ENCODE results near the gene CHCHD2. TPM values are rescaled to one million over a fixed set of nuclear protein-coding genes. Genes with fewer than 3 reads are reported as not detected.

Gene CHCHD2
- total RNA-seq, 1 experiment from 2014 or later: 218 TPM

GRCh38 chr7:56091591-56091990 lies 14.7 kb downstream of the CHCHD2 start:
- H2AFZ ChIP-seq (ENCODE audit: low read length): no peak overlapping the region
- H4K5ac ChIP-seq (ENCODE audit: insufficient read length, low read depth, low read length): no peak overlapping the region
- Mint-ChIP-seq H3K27ac (peak overlapping the region in 1 of 3 experiments; percentile 87; a peak in 1 of 7 replicates), H3K36me3 (ENCODE audit: insufficient read depth in 1 of 3, low read depth in 3 of 3) (peaks cover 0 to 2% (median 0%) of the 10 kb centered on the region in 3 experiments; a peak in 3 of 7 replicates), H3K27me3 (ENCODE audit: low read depth) (no peaks in the 10 kb centered on the region), H3K9me3 (peaks cover 0 to 8% of the 10 kb centered on the region in 2 experiments; a peak in 2 of 5 replicates), H3K4me1 (no peaks in the 10 kb centered on the region), H3K4me3 (no peak overlapping the region)
- H3K27ac ChIP-seq (ENCODE audit: insufficient read length, low read depth, low read length): no peak overlapping the region
- no peak overlapping the region for H2BK20ac ChIP-seq (ENCODE audit: low read depth, low read length, poor library complexity, severe bottlenecking)
- TF ChIP-seq CTCF (conservative IDR thresholded peaks at IDR 0.05): no peak
- no peak overlapping the region for H3K4me2 ChIP-seq (ENCODE audit: insufficient read depth, insufficient read length, low read length)
- no peak overlapping the region for H3K56ac ChIP-seq (ENCODE audit: insufficient read length, low read depth, low read length)
- no peaks in the 10 kb centered on the region for H3K79me1 ChIP-seq (ENCODE audit: insufficient read depth, low read depth, low read length, poor library complexity, severe bottlenecking)
- no peak overlapping the region for H2BK5ac ChIP-seq (ENCODE audit: insufficient read length, low read length)
- no peak overlapping the region for H4K91ac ChIP-seq (ENCODE audit: insufficient read length, low read depth, low read length)
- H2BK15ac ChIP-seq (ENCODE audit: low read depth, low read length): no peak overlapping the region
- no peak overlapping the region for H3K4ac ChIP-seq (ENCODE audit: low read depth, low read length)
- H3K4me1 ChIP-seq (ENCODE audit: insufficient read depth, low read length): no peaks in the 10 kb centered on the region
- no peak overlapping the region for H3K9ac ChIP-seq (ENCODE audit: extremely low read depth, insufficient read length, low read length)
- no peak overlapping the region for H3K14ac ChIP-seq (ENCODE audit: insufficient read depth, low read length)
- no peaks in the 10 kb centered on the region for H3K9me3 ChIP-seq (ENCODE audit: control insufficient read depth, low read depth, low read length)
- no peak for DNase-seq
- H3K18ac ChIP-seq (ENCODE audit: insufficient read length, low read depth, low read length): no peak overlapping the region
- no CpG with 5 or more reads among the region's 3 CpGs for WGBS (ENCODE audit: extremely low coverage, insufficient read length, low lambda C conversion rate)
- no peaks in the 10 kb centered on the region for H3K27me3 ChIP-seq (ENCODE audit: insufficient read depth, low read length)
- H2AK5ac ChIP-seq (ENCODE audit: insufficient read length, low read length): no peak overlapping the region
- no peak overlapping the region for H2BK120ac ChIP-seq (ENCODE audit: low read depth, low read length, poor library complexity, severe bottlenecking)
- H4K8ac ChIP-seq (replicated peaks; ENCODE audit: insufficient read length, low read depth, low read length): no peak overlapping the region
- H3K23ac ChIP-seq (ENCODE audit: insufficient read length, low read depth, low read length): no peak overlapping the region
- no peaks in the 10 kb centered on the region for H4K20me1 ChIP-seq (ENCODE audit: control insufficient read depth, insufficient read depth, insufficient read length)
- H3K23me2 ChIP-seq (ENCODE audit: insufficient read length, low read depth, low read length, poor library complexity, severe bottlenecking): no peaks in the 10 kb centered on the region
- H3T11ph ChIP-seq (ENCODE audit: low read length): no peak overlapping the region
- no peaks in the 10 kb centered on the region for H3K79me2 ChIP-seq (ENCODE audit: insufficient read depth, low read length)
- H2BK12ac ChIP-seq (ENCODE audit: insufficient read length, low read depth, low read length): no peak overlapping the region

Data from H9 (cell line).